ENCODE results near the gene MDP1. TPM values are rescaled to one million over a fixed set of nuclear protein-coding genes. Genes with fewer than 3 reads are reported as not detected.

MDP1 gene
- 14.1 and 14.8 TPM in 2 replicates for total RNA-seq

DNA sequence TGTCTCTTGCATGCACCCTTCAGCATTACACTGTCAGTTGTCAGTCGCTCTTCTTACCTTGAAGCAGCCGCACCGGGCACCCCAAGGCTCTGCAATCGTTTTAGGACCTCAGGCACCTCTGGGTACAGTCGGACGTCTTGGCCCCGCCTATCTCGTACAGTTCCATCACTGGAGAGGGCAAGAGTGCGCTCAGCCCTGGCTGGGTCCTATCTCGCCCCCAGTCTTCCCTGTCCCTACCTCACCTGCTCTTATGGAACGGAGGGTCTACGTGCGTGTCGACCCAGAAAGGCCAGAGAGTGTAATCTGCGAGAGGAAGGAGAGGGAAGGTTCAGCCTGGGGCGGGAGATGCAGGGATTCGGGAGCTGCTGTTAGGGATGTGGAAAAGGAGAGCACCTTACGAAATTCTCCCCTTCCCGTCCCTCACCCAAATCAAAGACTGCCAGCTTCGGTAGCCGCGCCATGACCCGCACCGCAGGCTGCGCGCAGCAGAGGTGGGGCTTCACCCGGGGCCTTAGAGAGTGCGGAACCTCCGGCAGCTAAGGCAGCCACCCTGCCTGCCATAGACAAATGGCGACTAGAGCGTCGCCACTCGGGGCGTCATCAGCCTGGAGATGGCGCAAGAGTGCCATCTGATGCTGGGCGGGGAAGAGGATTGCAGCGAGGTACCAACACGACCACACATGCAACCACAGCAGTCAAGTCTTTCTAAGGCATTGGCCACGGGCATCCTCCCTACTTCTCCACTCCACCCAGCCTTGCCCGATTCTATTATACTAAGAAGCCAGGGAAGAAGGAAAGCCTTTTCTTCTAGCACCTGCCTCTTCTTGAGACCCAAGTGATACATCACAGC is at the start of gene MDP1:
MDP1 (minus strand) TSS at position 572 of the 850 bp plus-strand sequence; CDS start at position 461, 111 bp downstream.
- H3K9me3 ChIP-seq (ENCODE audit: low read depth, low read length), result no peaks in the 10 kb centered on the region
- H3K27ac ChIP-seq (ENCODE audit: low read depth, low read length), result peak within 1 kb of the TSS; percentile 78
- TF ChIP-seq, protein P1, sequence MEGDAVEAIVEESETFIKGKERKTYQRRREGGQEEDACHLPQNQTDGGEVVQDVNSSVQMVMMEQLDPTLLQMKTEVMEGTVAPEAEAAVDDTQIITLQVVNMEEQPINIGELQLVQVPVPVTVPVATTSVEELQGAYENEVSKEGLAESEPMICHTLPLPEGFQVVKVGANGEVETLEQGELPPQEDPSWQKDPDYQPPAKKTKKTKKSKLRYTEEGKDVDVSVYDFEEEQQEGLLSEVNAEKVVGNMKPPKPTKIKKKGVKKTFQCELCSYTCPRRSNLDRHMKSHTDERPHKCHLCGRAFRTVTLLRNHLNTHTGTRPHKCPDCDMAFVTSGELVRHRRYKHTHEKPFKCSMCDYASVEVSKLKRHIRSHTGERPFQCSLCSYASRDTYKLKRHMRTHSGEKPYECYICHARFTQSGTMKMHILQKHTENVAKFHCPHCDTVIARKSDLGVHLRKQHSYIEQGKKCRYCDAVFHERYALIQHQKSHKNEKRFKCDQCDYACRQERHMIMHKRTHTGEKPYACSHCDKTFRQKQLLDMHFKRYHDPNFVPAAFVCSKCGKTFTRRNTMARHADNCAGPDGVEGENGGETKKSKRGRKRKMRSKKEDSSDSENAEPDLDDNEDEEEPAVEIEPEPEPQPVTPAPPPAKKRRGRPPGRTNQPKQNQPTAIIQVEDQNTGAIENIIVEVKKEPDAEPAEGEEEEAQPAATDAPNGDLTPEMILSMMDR (IDR thresholded peaks at IDR 0.05; ENCODE audit: extremely low read depth, low read depth, low read length), result peak; percentile 58
- DNase-seq (ENCODE audit: insufficient read length, low spot score, missing footprints), result peak; percentile 92
- peaks cover 34% of the 10 kb centered on the region for H3K79me2 ChIP-seq (ENCODE audit: insufficient read depth, low read length)
- H3K4me1 ChIP-seq (ENCODE audit: insufficient read depth, low read length), result peaks cover 12% of the 10 kb centered on the region
- H3K4me3 ChIP-seq (ENCODE audit: insufficient read depth, low read length), result peak within 1 kb of the TSS; percentile 80
- H3K4me2 ChIP-seq (ENCODE audit: insufficient read depth, low read length), result peak within 1 kb of the TSS; percentile 98
- H2AFZ ChIP-seq (ENCODE audit: low read length), result peak within 1 kb of the TSS; percentile 92
- no peaks in the 10 kb centered on the region for H3K27me3 ChIP-seq (ENCODE audit: insufficient read depth, low read length)
- H4K20me1 ChIP-seq (ENCODE audit: insufficient read depth, low read length), result peaks cover 8% of the 10 kb centered on the region
- peaks cover 19% of the 10 kb centered on the region for H3K36me3 ChIP-seq (ENCODE audit: insufficient read depth, low read length)

DNA sequence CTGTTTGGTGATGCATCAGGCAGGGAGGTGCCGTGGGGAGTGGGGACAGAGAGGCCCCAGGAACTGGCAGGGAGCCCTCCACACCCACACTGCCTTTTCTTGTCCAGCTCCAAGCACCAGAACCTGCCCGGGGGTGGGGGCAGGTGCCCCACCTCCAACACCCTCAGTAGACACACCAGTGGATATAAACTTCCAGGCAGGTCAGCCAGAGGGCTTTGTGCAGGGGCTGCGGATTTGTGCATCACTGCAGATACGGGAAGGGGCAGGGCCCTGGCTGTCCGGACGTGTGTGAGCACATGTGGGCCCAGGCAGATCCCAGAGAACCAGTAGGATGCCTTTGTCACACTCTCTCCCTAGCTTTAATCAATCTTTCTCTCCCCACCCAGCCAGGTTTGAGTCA is 48.4 kb upstream of the MDP1 start:
- H3K4me3 ChIP-seq (ENCODE audit: insufficient read depth, low read length), result no peak overlapping the region
- H3K79me2 ChIP-seq (ENCODE audit: insufficient read depth, low read length), result no peaks in the 10 kb centered on the region
- peaks cover 32% of the 10 kb centered on the region for H3K36me3 ChIP-seq (ENCODE audit: insufficient read depth, low read length)
- no peaks in the 10 kb centered on the region for H3K27me3 ChIP-seq (ENCODE audit: insufficient read depth, low read length)
- H3K27ac ChIP-seq (ENCODE audit: low read depth, low read length), result no peak overlapping the region
- H3K4me1 ChIP-seq (ENCODE audit: insufficient read depth, low read length), result no peaks in the 10 kb centered on the region
- no peak overlapping the region for H2AFZ ChIP-seq (ENCODE audit: low read length)
- TF ChIP-seq, protein P1 (IDR thresholded peaks at IDR 0.05; ENCODE audit: extremely low read depth, low read depth, low read length), result no peak
- no peaks in the 10 kb centered on the region for H3K9me3 ChIP-seq (ENCODE audit: low read depth, low read length)
- no peaks in the 10 kb centered on the region for H4K20me1 ChIP-seq (ENCODE audit: insufficient read depth, low read length)
- no peak for DNase-seq (ENCODE audit: insufficient read length, low spot score, missing footprints)
- no peak overlapping the region for H3K4me2 ChIP-seq (ENCODE audit: insufficient read depth, low read length)

DNA sequence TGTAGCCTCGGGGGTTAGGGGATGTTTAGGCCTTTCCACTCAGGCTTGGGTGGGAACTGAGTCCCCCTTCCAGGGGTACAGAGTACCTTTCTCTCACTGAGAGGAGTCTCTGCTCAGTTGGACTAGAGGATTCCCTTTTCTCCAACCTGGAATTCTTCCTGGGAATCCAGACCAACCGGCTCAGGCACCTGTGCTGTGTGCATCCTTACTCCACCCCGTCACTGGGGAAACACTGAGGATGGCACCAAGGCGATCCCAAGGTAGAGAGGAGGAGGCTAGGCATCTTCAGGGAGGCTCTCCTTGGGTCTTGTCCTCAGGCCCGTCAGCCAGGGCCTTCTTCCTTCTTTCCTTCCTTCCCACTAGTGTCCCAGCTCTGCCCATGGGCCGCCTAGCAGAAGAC is 48.0 kb upstream of the MDP1 start:
- no peak overlapping the region for H2AFZ ChIP-seq (ENCODE audit: low read length)

More for the DNA sequence above, 48.0 kb upstream of the MDP1 start:
- Histone ChIP-seq H3K27me3 (ENCODE audit: insufficient read depth, low read length) (no peaks in the 10 kb centered on the region), H3K4me1 (ENCODE audit: insufficient read depth, low read length) (no peaks in the 10 kb centered on the region), H3K36me3 (ENCODE audit: insufficient read depth, low read length) (peaks cover 28% of the 10 kb centered on the region), H4K20me1 (ENCODE audit: insufficient read depth, low read length) (no peaks in the 10 kb centered on the region), H3K79me2 (ENCODE audit: insufficient read depth, low read length) (no peaks in the 10 kb centered on the region), H3K9me3 (ENCODE audit: low read depth, low read length) (no peaks in the 10 kb centered on the region), H3K4me3 (ENCODE audit: insufficient read depth, low read length) (no peak overlapping the region), H3K27ac (ENCODE audit: low read depth, low read length) (no peak overlapping the region), H3K4me2 (ENCODE audit: insufficient read depth, low read length) (no peak overlapping the region)
- TF ChIP-seq, protein P1 (IDR thresholded peaks at IDR 0.05; ENCODE audit: extremely low read depth, low read depth, low read length), result no peak
- DNase-seq (ENCODE audit: insufficient read length, low spot score, missing footprints), result no peak

All from osteoblast (primary cell).